ENCODE results near the gene KLHL11. TPM values are rescaled to one million over a fixed set of nuclear protein-coding genes. Genes with fewer than 3 reads are reported as not detected.

Gene KLHL11
- total RNA-seq (2022; extraction: Qiagen RNA extraction; ENCODE audit: low read depth), result 1.9 to 4.3 TPM (median 2.5 TPM) in 5 replicates

GRCh38 chr17:41864836-41865595 lies at the start of gene KLHL11:
TSS of gene KLHL11 (minus strand) at chr17:41865423. CDS start at chr17:41865370, 53 bp downstream.

GRCh38 chr17:41837761-41838538 lies 27.3 kb downstream of the KLHL11 start, which contains the start of gene KLHL10:
TSS of gene KLHL10 (plus strand) at chr17:41837825. CDS start at chr17:41837933, 108 bp downstream.

GRCh38 chr17:41835800-41836549 lies 29.2 kb downstream of the KLHL11 start, which contains the start of gene NT5C3B:
TSS of gene NT5C3B (minus strand) at chr17:41836232. CDS start at chr17:41836193, 39 bp downstream.

GRCh38 chr17:41812381-41813151 lies 52.7 kb downstream of the KLHL11 start, which contains the start of gene FKBP10:
TSS of gene FKBP10 (plus strand) at chr17:41813004. CDS start at chr17:41813035, 31 bp downstream.

GRCh38 chr17:41811549-41812380 lies 53.5 kb downstream of the KLHL11 start, which contains the start of gene P3H4:
TSS of gene P3H4 (minus strand) at chr17:41811949. CDS start at chr17:41811915, 34 bp downstream.

Other genes starting within 250 kb of the KLHL11 start
- gene KRT17, start 240.8 kb downstream of the KLHL11 start, total RNA-seq (2022; extraction: Qiagen RNA extraction; ENCODE audit: low read depth), result 0.92 to 1.7 TPM (median 1.0 TPM) in 5 replicates
- gene EIF1, start 176.5 kb downstream of the KLHL11 start, total RNA-seq (2022; extraction: Qiagen RNA extraction; ENCODE audit: low read depth), result 1,212 to 1,763 TPM (median 1,340 TPM) in 5 replicates
- not detected in 5 replicates for gene GAST, start 153.1 kb downstream of the KLHL11 start, total RNA-seq (2022; extraction: Qiagen RNA extraction; ENCODE audit: low read depth)
- 1.1 to 1.8 TPM (median 1.5 TPM) in 5 replicates for gene HAP1, start 130.8 kb downstream of the KLHL11 start, total RNA-seq (2022; extraction: Qiagen RNA extraction; ENCODE audit: low read depth)
- gene JUP, start 78.7 kb downstream of the KLHL11 start, total RNA-seq (2022; extraction: Qiagen RNA extraction; ENCODE audit: low read depth), result 60.0 to 143 TPM (median 119 TPM) in 5 replicates
- gene P3H4, start 53.5 kb downstream of the KLHL11 start, total RNA-seq (2022; extraction: Qiagen RNA extraction; ENCODE audit: low read depth), result 23.0 to 39.6 TPM (median 35.6 TPM) in 5 replicates
- 70.3 to 122 TPM (median 105 TPM) in 5 replicates for gene FKBP10, start 52.4 kb downstream of the KLHL11 start, total RNA-seq (2022; extraction: Qiagen RNA extraction; ENCODE audit: low read depth)
- gene NT5C3B, start 29.2 kb downstream of the KLHL11 start, total RNA-seq (2022; extraction: Qiagen RNA extraction; ENCODE audit: low read depth), result 105 to 121 TPM (median 107 TPM) in 5 replicates
- 0.07 to 0.19 TPM (median 0.14 TPM) in 3 of 5 replicates, not detected in the others for gene KLHL10, start 27.6 kb downstream of the KLHL11 start, total RNA-seq (2022; extraction: Qiagen RNA extraction; ENCODE audit: low read depth)
- 248 to 316 TPM (median 287 TPM) in 5 replicates for gene ACLY, start 53.5 kb upstream of the KLHL11 start, total RNA-seq (2022; extraction: Qiagen RNA extraction; ENCODE audit: low read depth)
- gene ODAD4, start 65.2 kb upstream of the KLHL11 start, total RNA-seq (2022; extraction: Qiagen RNA extraction; ENCODE audit: low read depth), result 1.2 to 2.0 TPM (median 1.5 TPM) in 5 replicates
- 53.6 to 76.8 TPM (median 69.5 TPM) in 5 replicates for gene CNP, start 101.4 kb upstream of the KLHL11 start, total RNA-seq (2022; extraction: Qiagen RNA extraction; ENCODE audit: low read depth)
- gene DNAJC7, start 152.0 kb upstream of the KLHL11 start, total RNA-seq (2022; extraction: Qiagen RNA extraction; ENCODE audit: low read depth), result 116 to 138 TPM (median 126 TPM) in 5 replicates
- gene NKIRAS2, start 154.7 kb upstream of the KLHL11 start, total RNA-seq (2022; extraction: Qiagen RNA extraction; ENCODE audit: low read depth), result 40.2 to 49.3 TPM (median 45.6 TPM) in 5 replicates
- 0.40 to 1.2 TPM (median 0.76 TPM) in 5 replicates for gene C17orf113, start 185.2 kb upstream of the KLHL11 start, total RNA-seq (2022; extraction: Qiagen RNA extraction; ENCODE audit: low read depth)
- 0.19 to 0.44 TPM (median 0.22 TPM) in 4 of 5 replicates, not detected in the other for gene ZNF385C, start 233.1 kb upstream of the KLHL11 start, total RNA-seq (2022; extraction: Qiagen RNA extraction; ENCODE audit: low read depth)
- gene DHX58, start 247.3 kb upstream of the KLHL11 start, total RNA-seq (2022; extraction: Qiagen RNA extraction; ENCODE audit: low read depth), result 0.40 to 0.70 TPM (median 0.46 TPM) in 5 replicates

Measured in A549 treated with ZK216348 at 1 μM for 4 hours (cell line).